Activated naive CD4-positive, alpha-beta T cell treated with anti-CD3 and anti-CD28 coated beads, Interleukin-2, amount 10 ng/mL, durations not matched to agents 7 days and 5 days (primary cell): ENCODE measurements around the gene DAPK1.
"Not testable (repeated sequence)": the region's sequence is repeated elsewhere in the genome, so short reads cannot be mapped to it uniquely, and the experiment has no call there.

Source experiments
- CTCF ChIA-PET: fragments of 350-600 bp; sonication (Branson Sonifier 250); formaldehyde crosslinking; loops from one replicate; lab custom pipeline; 2021; ENCODE audit warnings: antibody characterized with exemption; lab: Charles Lee
- DNase-seq: peaks from one replicate; pipeline ENCODE4 v3.0.0-alpha.2; 2020
- H3K27ac Mint-ChIP-seq: one replicate; pipeline ENCODE4 v1.8.0; 2021; ENCODE audit warnings: mild to moderate bottlenecking, moderate library complexity, mixed read lengths
- H3K27me3 Mint-ChIP-seq: one replicate; pipeline ENCODE4 v1.8.0; 2021; ENCODE audit warnings: mild to moderate bottlenecking, mixed read lengths
- H3K36me3 Mint-ChIP-seq: one replicate; pipeline ENCODE4 v1.8.0; 2021; ENCODE audit warnings: mixed read lengths
- H3K4me1 Mint-ChIP-seq: one replicate; pipeline ENCODE4 v1.8.0; 2021; ENCODE audit warnings: mixed read lengths
- H3K4me3 Mint-ChIP-seq: one replicate; pipeline ENCODE4 v1.8.0; 2021; ENCODE audit warnings: mild to moderate bottlenecking, moderate library complexity, mixed read lengths
- H3K9me3 Mint-ChIP-seq: one replicate; pipeline ENCODE4 v1.8.0; 2021; ENCODE audit warnings: mixed read lengths

Gene DAPK1

DNA sequence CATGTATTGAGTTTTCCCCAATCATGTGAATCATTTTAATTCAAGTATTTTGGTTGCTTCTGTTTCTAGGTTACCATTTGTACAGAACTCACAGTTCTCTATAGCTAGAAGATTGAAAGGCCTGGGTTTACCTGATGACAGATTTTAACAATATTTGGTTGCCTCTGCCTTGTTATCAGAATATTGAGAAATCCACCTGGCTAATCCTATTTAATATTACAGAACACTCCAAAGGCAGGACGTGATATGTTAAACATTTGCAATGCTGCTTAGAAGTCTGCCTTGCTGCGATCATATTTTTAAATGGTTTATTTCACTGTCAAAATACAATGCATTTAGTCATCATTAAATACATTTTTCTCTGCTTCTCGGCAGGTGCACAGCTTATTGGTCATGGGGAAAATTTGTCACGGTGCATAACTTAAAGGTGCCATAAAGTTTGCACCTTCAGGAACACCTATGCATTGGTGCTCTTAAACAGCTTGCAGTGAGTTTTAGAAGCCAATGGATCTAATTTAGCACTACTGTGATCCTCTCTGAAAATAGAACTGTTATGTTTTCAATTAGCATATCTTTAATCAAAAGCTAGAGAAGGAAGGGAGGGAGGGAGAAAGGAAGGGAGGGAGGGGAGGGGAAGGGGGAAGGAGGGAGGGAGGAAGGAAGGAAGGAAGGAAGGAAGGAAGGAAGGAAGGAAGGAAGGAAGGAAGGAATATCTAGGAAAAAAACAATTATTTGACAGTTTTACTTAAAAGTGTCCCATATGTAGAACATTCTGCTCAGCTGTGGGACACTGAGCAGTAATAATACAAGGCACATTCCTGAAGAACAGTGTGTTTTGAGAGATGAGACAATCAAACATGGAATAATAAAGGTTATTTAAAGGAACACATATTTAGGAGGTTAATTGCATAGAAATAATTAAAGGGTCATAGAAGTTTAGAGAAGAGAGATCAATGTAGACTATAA lies 15.5 kb upstream of the DAPK1 start:
- no peaks in the 10 kb centered on the region for H3K36me3 Mint-ChIP-seq
- CTCF ChIA-PET: no interaction called here
- H3K9me3 Mint-ChIP-seq: no peaks in the 10 kb centered on the region
- H3K27me3 Mint-ChIP-seq: no peaks in the 10 kb centered on the region
- H3K4me1 Mint-ChIP-seq: no peaks in the 10 kb centered on the region
- no peak overlapping the region for H3K27ac Mint-ChIP-seq
- no peak for DNase-seq
- no peak overlapping the region for H3K4me3 Mint-ChIP-seq

DNA sequence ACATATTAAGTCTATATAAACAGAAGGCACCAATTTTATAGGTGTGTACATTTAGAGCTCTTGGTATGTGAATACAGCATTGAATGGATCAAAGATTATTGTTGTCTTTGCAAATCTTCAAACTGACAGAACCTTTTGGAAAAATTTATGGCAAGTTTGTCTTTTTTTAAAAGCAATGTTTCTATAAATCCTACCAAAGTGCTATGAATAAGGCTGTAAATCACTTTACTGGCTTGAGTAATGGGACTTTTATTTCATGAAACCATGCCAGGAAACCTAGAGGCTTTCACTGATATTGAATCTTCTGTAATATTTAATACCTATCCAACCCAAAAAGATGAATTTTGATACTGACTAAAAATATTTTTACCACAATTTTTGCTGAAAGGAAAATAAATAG lies 7.4 kb upstream of the DAPK1 start:
- Mint-ChIP-seq H3K9me3 (no peaks in the 10 kb centered on the region), H3K4me1 (no peaks in the 10 kb centered on the region), H3K27ac (no peak overlapping the region), H3K4me3 (no peak overlapping the region), H3K36me3 (no peaks in the 10 kb centered on the region), H3K27me3 (peaks cover 25% of the 10 kb centered on the region)
- no peak for DNase-seq
- CTCF ChIA-PET: no interaction called here

DNA sequence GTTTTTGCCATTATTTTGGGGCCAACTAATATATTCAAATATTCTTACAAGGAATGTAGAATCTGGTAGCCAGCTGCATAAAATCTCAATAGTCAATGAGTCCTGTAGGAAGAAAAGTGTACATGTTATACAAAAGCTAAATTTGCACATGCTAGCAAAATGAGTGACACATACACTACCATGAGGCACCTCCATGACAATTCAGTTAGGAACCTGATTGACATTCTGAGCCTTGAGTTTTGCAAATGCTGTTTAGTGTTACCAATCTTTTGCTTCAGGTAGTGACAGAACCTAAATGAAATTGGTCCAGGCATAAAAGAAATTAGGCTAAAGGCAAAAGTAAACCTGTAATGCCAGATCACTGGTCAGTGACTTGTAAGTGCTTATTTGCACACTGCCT lies 6.8 kb upstream of the DAPK1 start:
- Mint-ChIP-seq H3K27ac (no peak overlapping the region), H3K36me3 (no peaks in the 10 kb centered on the region), H3K27me3 (peaks cover 31% of the 10 kb centered on the region), H3K4me1 (no peaks in the 10 kb centered on the region), H3K4me3 (no peak overlapping the region), H3K9me3 (no peaks in the 10 kb centered on the region)
- CTCF ChIA-PET: no interaction called here
- no peak for DNase-seq

DNA sequence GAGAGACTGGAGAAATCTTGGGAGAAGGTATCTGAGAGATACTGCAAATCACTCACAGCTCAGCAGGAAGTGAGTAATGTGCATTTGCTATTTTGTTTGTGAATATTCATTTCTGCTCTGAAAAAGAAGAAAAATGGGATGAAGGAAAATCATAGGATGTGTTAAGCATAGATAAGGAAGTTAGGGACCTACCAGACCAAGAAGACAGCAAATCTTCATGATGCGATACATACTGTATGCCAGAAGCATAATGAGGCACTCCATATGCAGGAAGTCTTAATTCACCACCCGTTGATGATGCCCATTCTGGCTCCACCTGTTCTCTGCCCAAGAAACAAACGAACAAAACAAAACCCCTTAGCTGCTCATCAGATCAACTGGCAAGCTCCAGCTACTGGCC lies 6.1 kb upstream of the DAPK1 start:
- no peak for DNase-seq
- peaks cover 37% of the 10 kb centered on the region for H3K27me3 Mint-ChIP-seq
- H3K27ac Mint-ChIP-seq: no peak overlapping the region
- H3K4me3 Mint-ChIP-seq: no peak overlapping the region
- no peaks in the 10 kb centered on the region for H3K36me3 Mint-ChIP-seq
- H3K9me3 Mint-ChIP-seq: no peaks in the 10 kb centered on the region
- CTCF ChIA-PET: no interaction called here
- no peaks in the 10 kb centered on the region for H3K4me1 Mint-ChIP-seq

DNA sequence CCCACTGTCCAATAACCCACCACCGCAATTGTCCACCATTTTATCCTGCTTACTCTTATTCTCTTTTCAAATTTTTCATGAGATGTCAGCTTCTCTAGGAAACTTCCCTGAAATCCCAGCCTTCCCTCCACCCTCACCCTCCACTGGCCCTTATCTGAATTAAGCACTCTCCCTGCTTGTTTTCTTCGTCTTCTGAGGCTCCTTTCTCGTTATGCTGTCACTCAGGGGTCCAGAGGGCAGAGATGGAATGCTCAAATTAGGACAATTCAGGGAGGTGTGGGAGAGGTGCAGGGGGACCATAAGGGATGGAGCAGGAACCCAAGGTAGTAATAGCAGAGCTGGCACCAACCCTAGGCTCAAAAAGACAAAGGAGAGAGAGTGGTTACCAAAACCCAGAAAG lies 5.0 kb upstream of the DAPK1 start:
- CTCF ChIA-PET: no interaction called here
- DNase-seq: no peak
- peaks cover 2% of the 10 kb centered on the region for H3K4me1 Mint-ChIP-seq
- H3K36me3 Mint-ChIP-seq: no peaks in the 10 kb centered on the region
- no peak overlapping the region for H3K27ac Mint-ChIP-seq
- peaks cover 48% of the 10 kb centered on the region for H3K27me3 Mint-ChIP-seq
- no peak overlapping the region for H3K4me3 Mint-ChIP-seq
- H3K9me3 Mint-ChIP-seq: no peaks in the 10 kb centered on the region

DNA sequence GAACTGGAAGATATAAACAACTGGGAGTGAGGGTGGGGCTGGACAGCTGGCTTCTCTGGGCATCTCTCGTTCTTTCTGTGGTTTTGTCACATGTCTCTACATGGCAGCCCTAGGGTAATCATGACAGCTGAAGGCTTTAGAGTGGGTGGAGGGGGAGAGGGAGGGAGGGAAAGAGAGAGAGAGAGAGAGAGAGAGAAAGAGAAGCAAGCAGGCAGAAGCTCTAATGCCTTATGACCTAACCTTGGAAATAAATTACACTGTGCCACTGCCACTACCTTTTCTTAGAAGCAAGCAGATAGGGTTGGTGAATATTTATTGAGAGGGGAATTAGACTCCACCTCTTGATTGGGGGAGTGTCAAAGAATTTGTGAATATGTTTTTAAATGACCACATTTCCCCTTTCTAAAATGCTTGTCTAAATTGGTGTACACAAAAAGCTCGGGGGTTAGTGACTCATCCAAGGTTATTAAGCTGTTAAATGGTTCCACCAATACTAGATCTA lies 2.6 kb upstream of the DAPK1 start:
- no peak for DNase-seq
- H3K4me1 Mint-ChIP-seq: peaks cover 6% of the 10 kb centered on the region
- no peaks in the 10 kb centered on the region for H3K36me3 Mint-ChIP-seq
- peaks cover 70% of the 10 kb centered on the region for H3K27me3 Mint-ChIP-seq
- H3K4me3 Mint-ChIP-seq: no peak overlapping the region
- no peaks in the 10 kb centered on the region for H3K9me3 Mint-ChIP-seq
- CTCF ChIA-PET: no interaction called here
- H3K27ac Mint-ChIP-seq: no peak overlapping the region

DNA sequence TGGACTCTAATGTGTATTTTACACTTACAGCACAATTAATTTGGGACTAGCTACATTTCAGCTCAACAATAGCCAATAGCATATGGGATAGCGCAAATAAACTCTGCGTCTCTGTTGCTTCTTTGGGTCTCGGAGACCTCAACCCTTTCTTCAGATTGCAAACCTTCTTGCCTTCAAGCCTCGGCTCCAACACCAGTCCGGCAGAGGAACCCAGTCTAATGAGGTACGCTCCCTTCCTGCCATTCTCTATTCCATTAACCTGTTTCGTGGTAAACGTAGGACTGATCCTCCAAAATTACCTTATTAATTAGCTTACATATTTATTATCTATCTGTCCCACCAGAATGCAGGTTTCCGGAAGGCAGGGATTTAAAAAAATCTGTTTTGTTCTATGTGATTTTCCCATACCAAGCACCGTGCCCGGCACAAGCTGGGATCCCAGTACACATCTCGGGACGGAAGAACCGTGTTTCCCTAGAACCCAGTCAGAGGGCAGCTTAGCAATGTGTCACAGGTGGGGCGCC lies 525 bp upstream of the DAPK1 start:
- H3K27me3 Mint-ChIP-seq: peaks cover 80% of the 10 kb centered on the region
- no peak overlapping the region for H3K4me3 Mint-ChIP-seq
- no peaks in the 10 kb centered on the region for H3K9me3 Mint-ChIP-seq
- CTCF ChIA-PET: no interaction called here
- no peak overlapping the region for H3K27ac Mint-ChIP-seq
- peaks cover 6% of the 10 kb centered on the region for H3K4me1 Mint-ChIP-seq
- no peaks in the 10 kb centered on the region for H3K36me3 Mint-ChIP-seq
- no peak for DNase-seq

DNA sequence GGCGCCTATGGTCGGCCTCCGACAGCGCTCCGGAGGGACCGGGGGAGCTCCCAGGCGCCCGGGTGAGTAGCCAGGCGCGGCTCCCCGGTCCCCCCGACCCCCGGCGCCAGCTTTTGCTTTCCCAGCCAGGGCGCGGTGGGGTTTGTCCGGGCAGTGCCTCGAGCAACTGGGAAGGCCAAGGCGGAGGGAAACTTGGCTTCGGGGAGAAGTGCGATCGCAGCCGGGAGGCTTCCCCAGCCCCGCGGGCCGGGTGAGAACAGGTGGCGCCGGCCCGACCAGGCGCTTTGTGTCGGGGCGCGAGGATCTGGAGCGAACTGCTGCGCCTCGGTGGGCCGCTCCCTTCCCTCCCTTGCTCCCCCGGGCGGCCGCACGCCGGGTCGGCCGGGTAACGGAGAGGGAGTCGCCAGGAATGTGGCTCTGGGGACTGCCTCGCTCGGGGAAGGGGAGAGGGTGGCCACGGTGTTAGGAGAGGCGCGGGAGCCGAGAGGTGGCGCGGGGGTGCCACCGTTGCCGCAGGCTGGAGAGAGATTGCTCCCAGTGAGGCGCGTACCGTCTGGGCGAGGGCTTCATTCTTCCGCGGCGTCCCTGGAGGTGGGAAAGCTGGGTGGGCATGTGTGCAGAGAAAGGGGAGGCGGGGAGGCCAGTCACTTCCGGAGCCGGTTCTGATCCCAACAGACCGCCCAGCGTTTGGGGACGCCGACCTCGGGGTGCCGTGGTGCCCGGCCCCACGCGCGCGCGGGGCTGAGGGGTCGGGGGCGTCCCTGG lies 561 bp downstream of the DAPK1 start:
- Mint-ChIP-seq H3K4me1 (peaks cover 6% of the 10 kb centered on the region), H3K4me3 (no peak overlapping the region), H3K36me3 (no peaks in the 10 kb centered on the region), H3K27me3 (peaks cover 71% of the 10 kb centered on the region), H3K27ac (no peak overlapping the region), H3K9me3 (no peaks in the 10 kb centered on the region)
- CTCF ChIA-PET: no interaction called here
- no peak for DNase-seq

DNA sequence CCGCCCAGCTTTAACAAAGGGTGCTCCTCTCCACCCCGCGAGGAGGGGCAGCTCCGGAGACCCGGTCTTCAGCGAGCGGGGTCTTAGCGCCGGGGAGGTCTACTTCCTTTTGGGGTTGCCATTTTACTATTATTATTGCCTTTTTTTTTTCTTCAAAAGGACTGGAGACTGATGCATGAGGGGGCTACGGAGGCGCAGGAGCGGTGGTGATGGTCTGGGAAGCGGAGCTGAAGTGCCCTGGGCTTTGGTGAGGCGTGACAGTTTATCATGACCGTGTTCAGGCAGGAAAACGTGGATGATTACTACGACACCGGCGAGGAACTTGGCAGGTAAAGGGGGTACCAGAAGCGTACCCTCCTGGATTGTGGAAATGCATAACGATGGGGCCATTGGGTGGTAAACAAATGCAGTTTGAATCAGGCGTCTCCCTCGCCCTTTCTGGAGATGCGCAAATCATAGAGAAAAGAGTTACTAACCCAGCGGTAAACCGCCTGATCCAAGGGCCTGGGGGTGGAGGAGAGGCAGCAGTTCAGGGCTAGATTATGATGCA lies 1.2 kb downstream of the DAPK1 start:
- Mint-ChIP-seq H3K9me3 (no peaks in the 10 kb centered on the region), H3K27ac (no peak overlapping the region), H3K4me1 (peaks cover 6% of the 10 kb centered on the region), H3K4me3 (peak overlapping the region; percentile 13), H3K27me3 (peaks cover 69% of the 10 kb centered on the region), H3K36me3 (no peaks in the 10 kb centered on the region)
- DNase-seq: no peak
- CTCF ChIA-PET: no interaction called here

DNA sequence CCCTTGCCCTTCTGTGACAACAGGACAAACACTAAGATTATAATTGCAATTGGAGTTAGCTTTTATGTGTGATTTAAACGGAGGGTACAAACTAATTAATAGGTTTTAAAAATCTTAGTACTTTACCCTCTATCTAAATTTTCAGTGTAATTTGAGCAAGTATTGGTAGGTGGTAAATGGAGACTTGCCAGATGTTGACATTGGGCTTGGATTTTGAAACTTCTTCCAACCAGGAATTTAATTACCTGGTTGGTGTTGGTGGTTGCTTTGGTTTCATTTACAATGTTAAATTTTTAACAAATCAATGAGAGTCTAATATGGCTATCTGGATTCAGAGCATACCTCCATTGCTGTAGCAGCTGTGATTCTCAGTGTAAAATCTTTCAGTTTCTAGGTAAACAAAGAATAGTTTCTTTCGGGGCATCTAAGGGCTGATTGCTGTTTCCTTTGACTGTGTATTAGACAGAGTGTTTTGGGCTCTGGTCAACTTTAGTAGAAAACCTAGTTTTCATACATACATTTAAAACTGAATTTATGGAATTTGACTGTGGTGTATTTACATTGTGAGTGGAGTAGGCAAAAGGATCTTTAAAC lies 1.9 kb downstream of the DAPK1 start:
- H3K4me1 Mint-ChIP-seq: peaks cover 6% of the 10 kb centered on the region
- no peak overlapping the region for H3K27ac Mint-ChIP-seq
- CTCF ChIA-PET: no interaction called here
- no peaks in the 10 kb centered on the region for H3K36me3 Mint-ChIP-seq
- no peak overlapping the region for H3K4me3 Mint-ChIP-seq
- H3K27me3 Mint-ChIP-seq: peaks cover 75% of the 10 kb centered on the region
- H3K9me3 Mint-ChIP-seq: no peaks in the 10 kb centered on the region
- DNase-seq: no peak

DNA sequence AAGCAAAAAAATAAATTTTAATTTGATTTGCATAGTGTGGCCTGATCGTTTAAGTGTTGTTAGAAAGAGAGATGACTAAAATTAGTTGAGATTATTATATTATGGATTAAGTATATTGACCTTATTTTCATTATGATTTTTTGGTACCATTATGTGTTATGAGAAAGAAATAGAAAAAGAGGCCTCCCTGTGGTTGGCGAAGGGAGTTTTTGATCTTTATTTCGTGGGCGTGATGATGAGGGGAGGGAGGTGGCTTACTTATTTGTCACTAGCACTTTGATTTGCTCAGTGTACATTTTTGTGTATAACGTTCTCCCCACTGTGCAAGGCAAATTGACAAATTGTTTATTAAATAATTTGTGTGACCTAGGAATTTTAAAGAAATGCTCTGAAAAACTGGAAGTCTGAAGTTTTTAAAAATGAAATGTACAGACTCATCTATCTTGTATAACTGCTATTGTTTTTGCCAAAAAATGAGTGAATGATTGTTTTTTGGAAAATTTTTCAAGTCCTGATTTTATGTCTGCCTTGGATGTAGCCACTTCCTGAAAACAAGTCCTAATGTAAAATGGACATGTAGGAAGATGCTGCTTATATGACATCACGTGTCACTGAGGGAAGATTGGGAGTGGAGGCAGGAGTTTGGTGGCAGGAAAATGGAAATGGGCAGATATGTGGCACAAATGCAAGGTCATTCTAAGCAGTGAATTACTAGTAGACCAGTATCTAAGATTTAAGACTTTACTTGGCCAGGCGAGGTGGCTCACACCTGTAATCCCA lies 3.0 kb downstream of the DAPK1 start:
- Mint-ChIP-seq H3K27me3 (peaks cover 65% of the 10 kb centered on the region), H3K27ac (no peak overlapping the region), H3K4me3 (no peak overlapping the region), H3K36me3 (no peaks in the 10 kb centered on the region), H3K4me1 (peaks cover 6% of the 10 kb centered on the region), H3K9me3 (no peaks in the 10 kb centered on the region)
- CTCF ChIA-PET: no interaction called here
- no peak for DNase-seq

DNA sequence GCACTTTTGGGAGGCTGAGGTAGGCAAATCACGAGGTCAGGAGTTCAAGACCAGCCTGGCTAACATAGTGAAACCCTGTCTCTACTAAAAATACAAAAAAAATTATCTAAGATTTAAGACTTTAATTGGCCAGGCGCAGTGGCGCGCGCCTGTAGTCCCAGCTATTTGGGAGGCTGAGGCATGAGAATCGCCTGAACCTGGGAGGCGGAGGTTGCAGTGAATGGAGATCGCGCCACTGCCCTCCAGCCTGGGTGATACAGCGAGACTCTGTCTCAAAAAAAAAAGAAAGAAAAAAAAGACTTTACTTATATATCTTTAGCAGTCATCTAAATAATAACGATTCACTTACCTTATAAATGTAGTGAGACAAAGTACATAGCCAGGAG lies 3.6 kb downstream of the DAPK1 start:
- H3K27me3 Mint-ChIP-seq: peaks cover 59% of the 10 kb centered on the region
- H3K27ac Mint-ChIP-seq, H3K4me3 Mint-ChIP-seq, H3K9me3 Mint-ChIP-seq, DNase-seq, H3K36me3 Mint-ChIP-seq, CTCF ChIA-PET, H3K4me1 Mint-ChIP-seq: not testable (repeated sequence)

DNA sequence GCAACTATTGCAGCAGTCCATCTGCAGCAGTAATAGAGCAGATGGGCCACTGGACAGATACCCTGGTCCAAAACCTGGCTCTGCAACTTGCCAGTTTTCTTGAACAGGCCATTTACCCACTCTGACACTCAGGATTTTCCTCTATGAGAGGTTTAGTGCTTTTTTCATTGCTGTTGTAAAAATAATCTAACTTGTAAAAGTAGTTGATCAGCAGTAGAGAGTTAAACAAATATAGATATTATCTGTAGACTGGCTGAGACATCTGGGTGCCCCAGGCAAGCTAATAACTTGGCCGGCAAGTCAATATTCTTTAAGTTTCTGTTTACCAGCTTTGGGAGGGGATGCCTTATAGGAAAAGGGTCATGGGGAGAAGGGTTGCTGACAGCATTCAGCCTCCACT lies 4.1 kb downstream of the DAPK1 start:
- DNase-seq: no peak
- CTCF ChIA-PET: no interaction called here
- peaks cover 6% of the 10 kb centered on the region for H3K4me1 Mint-ChIP-seq
- H3K36me3 Mint-ChIP-seq: no peaks in the 10 kb centered on the region
- no peak overlapping the region for H3K4me3 Mint-ChIP-seq
- H3K27ac Mint-ChIP-seq: no peak overlapping the region
- H3K9me3 Mint-ChIP-seq: no peaks in the 10 kb centered on the region
- H3K27me3 Mint-ChIP-seq: peaks cover 54% of the 10 kb centered on the region
